Measurements from ENCODE around the gene NXPH1.

DNA sequence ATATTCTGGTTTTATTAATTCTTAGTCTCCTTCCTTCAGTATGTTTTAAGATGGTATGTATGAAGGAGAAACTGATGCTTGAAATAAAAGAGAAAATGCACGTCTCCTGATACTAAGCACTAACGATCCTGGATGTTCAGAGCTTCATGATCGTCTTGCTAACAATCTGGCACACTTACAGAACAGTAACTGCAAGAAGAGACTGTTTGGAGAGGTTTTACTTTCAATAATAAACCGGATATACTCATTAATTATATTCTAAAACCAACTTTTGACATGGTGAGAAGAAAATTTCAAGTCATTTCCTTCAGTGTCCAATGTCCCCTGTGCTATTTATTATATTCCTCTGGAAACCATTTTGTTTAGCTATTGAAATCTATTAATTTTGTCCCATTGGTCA, 251.0 kb downstream of the NXPH1 start:
- TF ChIP-seq POLR2A (IDR thresholded peaks at IDR 0.05): no peak
- TF ChIP-seq, protein P1, sequence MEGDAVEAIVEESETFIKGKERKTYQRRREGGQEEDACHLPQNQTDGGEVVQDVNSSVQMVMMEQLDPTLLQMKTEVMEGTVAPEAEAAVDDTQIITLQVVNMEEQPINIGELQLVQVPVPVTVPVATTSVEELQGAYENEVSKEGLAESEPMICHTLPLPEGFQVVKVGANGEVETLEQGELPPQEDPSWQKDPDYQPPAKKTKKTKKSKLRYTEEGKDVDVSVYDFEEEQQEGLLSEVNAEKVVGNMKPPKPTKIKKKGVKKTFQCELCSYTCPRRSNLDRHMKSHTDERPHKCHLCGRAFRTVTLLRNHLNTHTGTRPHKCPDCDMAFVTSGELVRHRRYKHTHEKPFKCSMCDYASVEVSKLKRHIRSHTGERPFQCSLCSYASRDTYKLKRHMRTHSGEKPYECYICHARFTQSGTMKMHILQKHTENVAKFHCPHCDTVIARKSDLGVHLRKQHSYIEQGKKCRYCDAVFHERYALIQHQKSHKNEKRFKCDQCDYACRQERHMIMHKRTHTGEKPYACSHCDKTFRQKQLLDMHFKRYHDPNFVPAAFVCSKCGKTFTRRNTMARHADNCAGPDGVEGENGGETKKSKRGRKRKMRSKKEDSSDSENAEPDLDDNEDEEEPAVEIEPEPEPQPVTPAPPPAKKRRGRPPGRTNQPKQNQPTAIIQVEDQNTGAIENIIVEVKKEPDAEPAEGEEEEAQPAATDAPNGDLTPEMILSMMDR (IDR thresholded peaks at IDR 0.05 in 8 of 11, conservative IDR thresholded peaks at IDR 0.05 in 3 of 11): no peak

Measured in spleen (tissue), 7 donors.